GM21447 (cell line): ENCODE measurements around the gene BRSK2.

Experiments
- ATAC-seq: cut with Tn5 transposase; IDR thresholded peaks from one replicate; pipeline ENCODE4 v1.9.1; 2021; ENCODE audit not compliant: unreplicated experiment

BRSK2 gene

GRCh38 chr11:1496091-1496760, 106.5 kb downstream of the BRSK2 start:
- ATAC-seq = no peak

DNA sequence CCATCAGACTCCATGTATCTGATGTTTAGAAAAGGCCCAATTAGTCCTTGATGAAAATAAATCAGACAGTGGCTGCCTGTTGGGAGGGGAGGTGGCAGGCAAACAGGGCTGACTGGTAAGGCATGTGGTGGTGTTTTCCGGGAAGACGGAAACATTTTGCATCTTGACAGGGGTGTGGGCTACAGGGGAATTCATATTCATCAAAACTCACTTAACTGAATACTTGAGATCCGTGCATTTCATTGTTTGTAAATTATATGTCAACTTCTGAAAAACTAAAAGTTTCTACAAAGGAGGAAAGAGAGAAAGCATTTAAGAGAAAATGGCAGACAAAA, 107.0 kb downstream of the BRSK2 start:
- no peak for ATAC-seq

- ATAC-seq = no peak
Observed at GRCh38 chr11:1497600-1497999, 107.9 kb downstream of the BRSK2 start.

DNA sequence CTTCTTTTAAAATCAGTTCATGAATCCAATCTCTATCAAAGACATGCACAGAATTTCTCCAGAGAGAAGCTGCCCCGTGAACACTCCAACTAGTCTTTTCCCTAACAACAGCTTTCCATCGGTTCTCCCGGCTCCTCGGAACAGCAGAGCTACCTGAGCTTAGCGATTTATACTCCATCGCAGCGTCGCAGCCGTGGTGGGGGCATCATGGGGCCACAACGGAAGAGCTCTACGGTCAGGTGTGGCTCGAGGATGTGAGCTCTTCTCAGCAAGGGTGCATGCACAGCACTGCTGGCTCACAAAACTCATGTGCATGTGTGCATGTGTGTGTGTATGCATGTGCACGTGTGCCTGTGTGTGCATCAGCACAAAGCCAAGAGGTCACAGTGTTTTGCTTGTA, 108.5 kb downstream of the BRSK2 start:
- no peak for ATAC-seq

GRCh38 chr11:1499261-1499890, 109.6 kb downstream of the BRSK2 start:
- no peak for ATAC-seq

DNA sequence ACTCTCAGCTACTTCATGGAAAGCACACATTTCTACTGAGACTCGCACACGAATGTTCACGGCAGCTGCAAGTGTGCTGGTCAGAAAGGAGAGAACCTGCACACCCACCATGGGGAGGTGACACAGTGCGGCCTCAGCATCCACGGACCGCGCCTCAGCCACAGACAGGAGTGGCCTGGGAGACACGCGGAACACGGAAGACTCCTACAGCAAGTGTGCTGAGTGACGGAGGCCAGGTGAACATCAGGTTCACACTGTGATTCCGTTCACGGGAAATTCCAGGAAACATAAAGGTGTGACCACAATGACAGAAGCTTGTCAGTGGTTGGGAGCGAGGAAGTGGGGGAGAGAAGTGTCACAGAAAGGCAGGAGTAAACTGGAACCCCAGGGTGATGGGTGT, 110.2 kb downstream of the BRSK2 start:
- ATAC-seq = no peak

GRCh38 chr11:1500466-1501420, 111.0 kb downstream of the BRSK2 start:
- ATAC-seq = no peak

DNA sequence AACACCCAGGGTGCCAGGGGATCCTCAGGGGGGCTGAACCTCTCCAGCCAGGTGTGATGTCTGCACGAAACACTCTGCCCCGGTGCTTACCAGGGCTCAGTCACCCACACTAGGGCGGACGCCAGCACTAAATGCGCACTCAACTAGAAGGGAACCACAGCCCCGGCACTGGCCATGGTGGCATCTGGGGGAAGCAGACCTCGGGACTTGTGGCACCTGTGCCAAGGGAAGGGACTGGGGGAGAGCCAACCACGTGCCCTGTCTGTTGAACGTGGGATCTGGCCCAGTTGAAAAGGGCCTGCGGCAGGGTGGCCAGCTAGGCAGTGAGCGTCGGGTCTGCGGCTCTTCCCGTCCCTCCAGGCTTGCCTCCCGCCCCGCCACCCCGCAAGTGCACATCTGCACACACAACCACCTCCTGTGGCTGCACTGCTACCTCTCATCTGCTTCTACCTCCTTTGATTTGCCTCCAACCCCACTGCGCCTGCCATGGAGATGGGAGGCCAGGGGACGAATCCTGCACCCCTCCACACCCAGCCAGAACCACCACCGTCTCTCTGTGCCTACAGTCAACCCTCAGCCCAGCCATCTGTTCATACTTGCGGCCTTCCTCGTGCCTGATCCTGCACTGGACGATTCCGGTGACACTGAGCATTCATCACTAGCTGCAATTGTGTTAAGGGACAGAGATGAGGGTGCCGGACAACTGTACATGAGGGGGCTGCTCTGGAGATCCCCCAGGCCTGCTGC, 111.9 kb downstream of the BRSK2 start:
- no peak for ATAC-seq

GRCh38 chr11:1502168-1502953, 112.6 kb downstream of the BRSK2 start:
- ATAC-seq = no peak

DNA sequence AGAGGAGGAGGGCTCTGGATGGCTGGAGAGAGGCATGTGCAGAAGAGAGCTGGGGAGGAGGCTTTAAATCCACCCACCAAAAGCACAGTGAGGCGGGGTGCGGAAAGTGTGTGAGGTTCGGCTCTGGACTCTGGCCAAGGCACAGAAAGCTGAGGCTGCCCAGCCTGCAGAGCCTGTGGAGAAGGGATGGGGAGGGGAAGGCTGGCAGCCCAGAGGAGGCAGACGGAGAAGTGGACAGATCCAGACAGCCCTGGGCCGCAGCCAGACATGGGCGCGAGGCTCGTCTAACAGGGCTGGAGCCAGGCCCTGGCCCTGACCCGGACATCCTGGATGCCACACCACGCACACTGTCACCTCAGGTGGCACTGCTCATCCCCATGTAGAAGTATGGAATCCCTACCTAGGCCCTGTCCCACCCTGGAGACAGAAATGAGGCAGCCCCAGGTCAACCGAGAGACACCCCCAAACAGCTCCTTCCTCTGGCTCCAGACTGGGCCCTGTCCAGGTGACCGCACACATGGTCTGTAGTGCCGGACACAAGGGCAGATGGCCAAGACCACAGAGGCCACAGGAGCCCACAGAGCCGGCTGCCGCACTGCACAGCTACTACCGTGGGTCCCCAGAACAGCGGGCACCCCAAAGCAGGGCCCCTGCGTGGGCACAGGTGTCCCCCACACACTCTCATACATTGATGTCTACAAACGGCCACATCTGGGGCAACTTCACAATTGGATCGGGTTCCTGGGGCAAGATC, 113.4 kb downstream of the BRSK2 start:
- no peak for ATAC-seq

- no peak for ATAC-seq
Observed at GRCh38 chr11:1503708-1504104, 114.0 kb downstream of the BRSK2 start.

- ATAC-seq = no peak
Observed at GRCh38 chr11:1504138-1504537, 114.4 kb downstream of the BRSK2 start.

GRCh38 chr11:1504581-1505290, 115.0 kb downstream of the BRSK2 start:
- no peak for ATAC-seq

- no peak for ATAC-seq
Observed at GRCh38 chr11:1505480-1505879, 115.7 kb downstream of the BRSK2 start.

DNA sequence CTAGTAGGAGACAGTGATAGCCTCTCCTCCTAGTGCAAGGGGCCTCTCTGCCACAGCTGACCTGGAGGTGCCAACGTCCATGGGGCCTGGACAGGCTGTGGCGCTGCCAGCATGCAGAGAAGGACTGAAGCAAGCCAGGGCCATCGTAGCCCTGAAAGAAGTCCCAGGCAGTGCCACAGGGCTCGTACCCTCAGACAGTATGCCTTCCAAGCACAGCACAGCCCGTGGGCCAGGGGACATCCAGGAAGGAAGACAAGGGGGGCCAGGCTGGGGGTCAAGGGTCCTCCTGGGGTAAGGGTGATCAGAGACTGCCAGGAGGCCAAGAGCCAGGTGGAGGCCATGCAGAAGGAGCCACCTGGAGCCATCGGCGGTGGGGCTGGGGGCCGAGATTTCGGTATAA, 117.2 kb downstream of the BRSK2 start:
- ATAC-seq = no peak

- ATAC-seq = no peak
Observed at GRCh38 chr11:1507381-1508140, 117.8 kb downstream of the BRSK2 start.

GRCh38 chr11:1508491-1508891, 118.8 kb downstream of the BRSK2 start:
- no peak for ATAC-seq

GRCh38 chr11:1508986-1509385, 119.3 kb downstream of the BRSK2 start:
- ATAC-seq = no peak
